Tibial nerve (tissue), 4 donors: ENCODE data around the gene ARSB. TPM values are rescaled to one million over a fixed set of nuclear protein-coding genes. Genes with fewer than 3 reads are reported as not detected.

Experiments used
- DNase-seq, 2 donors: peaks; one replicate each; pipeline ENCODE4 v3.0.0-alpha.2; 2019; ENCODE audit warnings: low spot score in 2 of 2
- H3K27ac ChIP-seq, 4 donors: fragments of 200-600 bp; sonication (generic) in 3 of 4; one replicate each; pipeline ENCODE4 v1.5.1; 2017 to 2019; ENCODE audit warnings: mild to moderate bottlenecking in 1 of 4
- H3K27me3 ChIP-seq, 2 donors: fragments of 200-600 bp; sonication (generic) in 1 of 2; one replicate each; pipeline versions ENCODE4 v1.5.1 to v1.6.0; 2017 to 2019
- H3K36me3 ChIP-seq, 3 donors: fragments of 200-600 bp; sonication (generic); one replicate each; pipeline ENCODE4 v1.5.1; 2018 to 2019
- H3K4me1 ChIP-seq, 4 donors: fragments of 200-600 bp; sonication (generic) in 3 of 4; one replicate each; pipeline ENCODE4 v1.5.1; 2017 to 2019
- H3K4me3 ChIP-seq, 4 donors: fragments of 200-600 bp; sonication (generic) in 3 of 4; one replicate each; pipeline ENCODE4 v1.5.1; 2017 to 2019; ENCODE audit warnings: mild to moderate bottlenecking in 1 of 4, moderate library complexity in 1 of 4
- H3K9me3 ChIP-seq, 4 donors: fragments of 200-600 bp; sonication (generic) in 3 of 4; one replicate each; pipeline ENCODE4 v1.5.1; 2017 to 2019
- CTCF ChIP-seq, 5 experiments: fragments of 200-600 bp in 3 of 5; fragments of 450-650 bp in 2 of 5; sonication (generic) in 3 of 5; IDR thresholded peaks; one replicate each; pipeline ENCODE4 v1.5.1; 2016 to 2019; ENCODE audit warnings: antibody characterized with exemption in 5 of 5, mild to moderate bottlenecking in 3 of 5, moderate library complexity in 2 of 5
- EP300 ChIP-seq, 2 donors: sonication (generic); formaldehyde crosslinking; IDR thresholded peaks; one replicate each; pipeline ENCODE4 v1.6.1; 2017; ENCODE audit warnings: antibody characterized with exemption in 2 of 2, mild to moderate bottlenecking in 1 of 2
- POLR2A ChIP-seq, 2 donors: fragments of 450-650 bp; IDR thresholded peaks; one replicate each; pipeline ENCODE4 v1.6.1; 2017; ENCODE audit warnings: antibody characterized with exemption in 2 of 2, mild to moderate bottlenecking in 2 of 2, moderate library complexity in 2 of 2
- WGBS, 2 donors: methylation state at CpG; one replicate each; pipeline ENCODE4 v1.1.5; 2018; 5-methylcytosine and 5-hydroxymethylcytosine counted together
- total RNA-seq, 4 donors: library from RNA; depleted of rRNA; stranded (reverse); fragments of >200 nt; gene quantifications; one replicate each; pipeline ENCODE4 v1.1.0, GENCODE V29; 2016

The ARSB gene
- total RNA-seq, 4 donors from 2014 or later: 8.3 to 19.8 (median 15.5) TPM

- Histone ChIP-seq H3K27me3 (no peaks in the 10 kb centered on the region), H3K36me3 (no peaks in the 10 kb centered on the region), H3K9me3 (no peaks in the 10 kb centered on the region), H3K27ac (no peak overlapping the region), H3K4me3 (no peak overlapping the region), H3K4me1 (peaks cover 0 to 16% (median 0%) of the 10 kb centered on the region in 4 donors)
- DNase-seq: no peak
- TF ChIP-seq EP300 (IDR thresholded peaks at IDR 0.05): no peak
- TF ChIP-seq CTCF (IDR thresholded peaks at IDR 0.05): no peak
- TF ChIP-seq POLR2A (IDR thresholded peaks at IDR 0.05): no peak
These were observed 5.2 kb downstream of the ARSB start for GRCh38 chr5:78979909-78980308.

GRCh38 chr5:78979117-78979742 is 5.9 kb downstream of the ARSB start:
- no peak for DNase-seq
- no peak for TF ChIP-seq CTCF (IDR thresholded peaks at IDR 0.05)
- no peak for TF ChIP-seq EP300 (IDR thresholded peaks at IDR 0.05)
- no peak for TF ChIP-seq POLR2A (IDR thresholded peaks at IDR 0.05)
- Histone ChIP-seq H3K27me3 (no peaks in the 10 kb centered on the region), H3K27ac (no peak overlapping the region), H3K4me3 (no peak overlapping the region), H3K4me1 (peaks cover 0 to 16% (median 0%) of the 10 kb centered on the region in 4 donors), H3K36me3 (no peaks in the 10 kb centered on the region), H3K9me3 (no peaks in the 10 kb centered on the region)
- 75 to 84% methylated on average over 7 of the region's 7 CpGs for WGBS, 2 donors

GRCh38 chr5:78975035-78975434 is 10.1 kb downstream of the ARSB start:
- Histone ChIP-seq H3K9me3 (no peaks in the 10 kb centered on the region), H3K27ac (no peak overlapping the region), H3K4me1 (peaks cover 0 to 16% (median 8%) of the 10 kb centered on the region in 4 donors), H3K4me3 (no peak overlapping the region), H3K36me3 (no peaks in the 10 kb centered on the region), H3K27me3 (no peaks in the 10 kb centered on the region)
- 93 to 95% methylated on average over 8 of the region's 8 CpGs for WGBS, 2 donors
- no peak for TF ChIP-seq POLR2A (IDR thresholded peaks at IDR 0.05)
- no peak for DNase-seq

- Histone ChIP-seq H3K4me1 (peaks cover 0 to 16% (median 8%) of the 10 kb centered on the region in 4 donors), H3K9me3 (no peaks in the 10 kb centered on the region), H3K27ac (no peak overlapping the region), H3K4me3 (no peak overlapping the region), H3K36me3 (no peaks in the 10 kb centered on the region), H3K27me3 (no peaks in the 10 kb centered on the region)
- TF ChIP-seq CTCF (IDR thresholded peaks at IDR 0.05) (no peak), EP300 (IDR thresholded peaks at IDR 0.05) (no peak), POLR2A (IDR thresholded peaks at IDR 0.05) (no peak)
- WGBS, 2 donors: 78 to 79% methylated on average over 2 of the region's 2 CpGs
- no peak for DNase-seq
These were observed 10.5 kb downstream of the ARSB start for GRCh38 chr5:78974601-78975000.

GRCh38 chr5:78974011-78974410 is 11.1 kb downstream of the ARSB start:
- no peak for DNase-seq
- TF ChIP-seq POLR2A (IDR thresholded peaks at IDR 0.05) (no peak), CTCF (IDR thresholded peaks at IDR 0.05) (no peak), EP300 (IDR thresholded peaks at IDR 0.05) (no peak)
- Histone ChIP-seq H3K36me3 (no peaks in the 10 kb centered on the region), H3K9me3 (no peaks in the 10 kb centered on the region), H3K27ac (no peak overlapping the region), H3K4me3 (no peak overlapping the region), H3K27me3 (no peaks in the 10 kb centered on the region), H3K4me1 (peaks cover 0 to 16% (median 8%) of the 10 kb centered on the region in 4 donors)
- WGBS, 2 donors: 63 to 71% methylated on average over 5 of the region's 5 CpGs
